HG03460 (cell line): ENCODE measurements around the gene ABR.
"Not testable (repeated sequence)": the region's sequence is repeated elsewhere in the genome, so short reads cannot be mapped to it uniquely, and the experiment has no call there.

Experiments used
- ATAC-seq: cut with Tn5 transposase; IDR thresholded peaks from one replicate; pipeline ENCODE4 v1.9.1; 2021; ENCODE audit not compliant: unreplicated experiment

Gene ABR

GRCh38 chr17:1000597-1001461, 179.0 kb downstream of the ABR start:
- no peak for ATAC-seq

- no peak for ATAC-seq
Observed at GRCh38 chr17:998111-998510, 181.7 kb downstream of the ABR start.

- ATAC-seq: peak; percentile 88
Observed at GRCh38 chr17:996554-997344, 183.0 kb downstream of the ABR start, which contains the start of gene TIMM22. TSS of gene TIMM22 (plus strand) at chr17:997129. CDS start at chr17:997143, 14 bp downstream.

- not testable (repeated sequence) for ATAC-seq
Observed at GRCh38 chr17:995324-995723, 184.5 kb downstream of the ABR start.

- no peak for ATAC-seq
Observed at GRCh38 chr17:992933-993332, 186.8 kb downstream of the ABR start.

GRCh38 chr17:988561-988960, 191.2 kb downstream of the ABR start:
- no peak for ATAC-seq

- no peak for ATAC-seq
Observed at GRCh38 chr17:987931-988330, 191.8 kb downstream of the ABR start.

GRCh38 chr17:986322-986929, 193.4 kb downstream of the ABR start:
- ATAC-seq: no peak

- no peak for ATAC-seq
Observed at GRCh38 chr17:983921-984320, 195.9 kb downstream of the ABR start.

GRCh38 chr17:981292-981658, 198.5 kb downstream of the ABR start:
- no peak for ATAC-seq

GRCh38 chr17:980406-981291, 199.1 kb downstream of the ABR start:
- peak; percentile 37 for ATAC-seq

- peak; percentile 57 for ATAC-seq
Observed at GRCh38 chr17:979539-980405, 200.0 kb downstream of the ABR start, which contains the start of gene NXN. TSS of gene NXN (minus strand) at chr17:979776.

- ATAC-seq: no peak
Observed at GRCh38 chr17:979212-979538, 200.6 kb downstream of the ABR start.

GRCh38 chr17:978103-979093, 201.4 kb downstream of the ABR start:
- no peak for ATAC-seq

- ATAC-seq: no peak
Observed at GRCh38 chr17:977166-977565, 202.6 kb downstream of the ABR start.

- no peak for ATAC-seq
Observed at GRCh38 chr17:976312-976711, 203.5 kb downstream of the ABR start.

- ATAC-seq: no peak
Observed at GRCh38 chr17:975371-975915, 204.3 kb downstream of the ABR start.

- not testable (repeated sequence) for ATAC-seq
Observed at GRCh38 chr17:974778-975177, 205.0 kb downstream of the ABR start.
